Astrocyte (in vitro differentiated cells and primary cell): ENCODE results near the gene ST8SIA6. TPM values are rescaled to one million over a fixed set of nuclear protein-coding genes. Genes with fewer than 3 reads are reported as not detected.

Source experiments
- DNase-seq: peaks from one replicate; pipeline ENCODE4 v3.0.0-alpha.2; 2010; ENCODE audit warnings: low read depth
- FAIRE-seq: peaks from 2 replicates; lab custom pipeline; 2011; peaks lifted over from hg19 to GRCh38; lab: Jason Lieb, UNC
- H2AFZ ChIP-seq: 2 replicates; pipeline ENCODE4 v1.6.0; 2012; ENCODE audit warnings: low read depth, low read length, inconsistent platforms
- H3K27ac ChIP-seq: 2 replicates; pipeline ENCODE4 v1.5.1; 2011; ENCODE audit warnings: low read depth, low read length, inconsistent platforms
- H3K27me3 ChIP-seq: 2 replicates; pipeline ENCODE4 v1.6.0; 2011; ENCODE audit warnings: low read length, inconsistent platforms; ENCODE audit not compliant: insufficient read depth
- H3K36me3 ChIP-seq: 2 replicates; pipeline ENCODE4 v1.5.1; 2011; ENCODE audit warnings: low read length, inconsistent platforms; ENCODE audit not compliant: insufficient read depth
- H3K4me1 ChIP-seq: 2 replicates; pipeline ENCODE4 v1.5.1; 2011; ENCODE audit warnings: low read length, inconsistent platforms; ENCODE audit not compliant: insufficient read depth
- H3K4me2 ChIP-seq: 2 replicates; pipeline ENCODE4 v1.6.0; 2012; ENCODE audit warnings: low read length, inconsistent platforms
- H3K4me3 ChIP-seq: 2 replicates; pipeline ENCODE4 v1.5.1; 2011; ENCODE audit warnings: low read depth, mild to moderate bottlenecking, low read length, inconsistent platforms; ENCODE audit not compliant: insufficient read depth
- H3K79me2 ChIP-seq: 2 replicates; pipeline ENCODE4 v1.6.0; 2012; ENCODE audit warnings: mild to moderate bottlenecking, low read length, inconsistent platforms; ENCODE audit not compliant: insufficient read depth
- H3K9ac ChIP-seq: 2 replicates; pipeline ENCODE4 v1.6.0; 2012; ENCODE audit warnings: mild to moderate bottlenecking, low read length, inconsistent platforms
- H3K9me3 ChIP-seq: 2 replicates; pipeline ENCODE4 v1.5.1; 2012; ENCODE audit warnings: low read depth, mild to moderate bottlenecking, low read length, inconsistent platforms; ENCODE audit not compliant: insufficient read depth
- H4K20me1 ChIP-seq: 2 replicates; pipeline ENCODE4 v1.6.0; 2012; ENCODE audit warnings: low read length, inconsistent platforms; ENCODE audit not compliant: insufficient read depth
- H3K27ac Mint-ChIP-seq: one replicate; pipeline ENCODE4 v1.8.0; 2021; ENCODE audit warnings: mild to moderate bottlenecking, mixed read lengths; ENCODE audit not compliant: unreplicated experiment
- H3K27me3 Mint-ChIP-seq: one replicate; pipeline ENCODE4 v1.8.0; 2021; ENCODE audit warnings: low read depth, mixed read lengths; ENCODE audit not compliant: unreplicated experiment
- H3K36me3 Mint-ChIP-seq: one replicate; pipeline ENCODE4 v1.8.0; 2021; ENCODE audit warnings: low read depth, mixed read lengths; ENCODE audit not compliant: unreplicated experiment
- H3K4me1 Mint-ChIP-seq: one replicate; pipeline ENCODE4 v1.8.0; 2021; ENCODE audit warnings: low read depth, mixed read lengths; ENCODE audit not compliant: unreplicated experiment
- H3K4me3 Mint-ChIP-seq: one replicate; pipeline ENCODE4 v1.8.0; 2021; ENCODE audit warnings: mild to moderate bottlenecking, moderate library complexity, mixed read lengths; ENCODE audit not compliant: unreplicated experiment
- H3K9me3 Mint-ChIP-seq: one replicate; pipeline ENCODE4 v1.8.0; 2021; ENCODE audit warnings: mild to moderate bottlenecking, mixed read lengths; ENCODE audit not compliant: unreplicated experiment
- CTCF ChIP-seq: IDR thresholded peaks from 2 replicates; pipeline ENCODE4 v1.5.1; 2011; ENCODE audit warnings: low read depth, mild to moderate bottlenecking, inconsistent platforms, low read length, moderate library complexity; ENCODE audit not compliant: insufficient read depth
- EZH2 ChIP-seq: IDR thresholded peaks from 2 replicates; pipeline ENCODE4 v1.6.1; 2012; ENCODE audit warnings: mild to moderate bottlenecking, low read length, inconsistent platforms; ENCODE audit not compliant: insufficient read depth
- total RNA-seq: library from RNA; stranded (reverse); gene quantifications from 2 replicates; pipeline ENCODE4 v1.2.1, GENCODE V29; 2021

The ST8SIA6 gene
- total RNA-seq, 1 donor from 2014 or later = not detected

- Histone ChIP-seq H3K4me1 (no peaks in the 10 kb centered on the region), H3K36me3 (no peaks in the 10 kb centered on the region), H3K79me2 (no peaks in the 10 kb centered on the region), H3K27me3 (no peaks in the 10 kb centered on the region), H3K4me2 (no peak overlapping the region), H3K9me3 (peaks cover under 1% of the 10 kb centered on the region), H4K20me1 (no peaks in the 10 kb centered on the region), H3K9ac (no peak overlapping the region), H2AFZ (no peak overlapping the region), H3K27ac (no peak overlapping the region), H3K4me3 (no peak overlapping the region)
- H3K4me1 Mint-ChIP-seq = no peaks in the 10 kb centered on the region
- no peaks in the 10 kb centered on the region for H3K9me3 Mint-ChIP-seq
- DNase-seq (no peak), FAIRE-seq (no peak)
- no peak for TF ChIP-seq EZH2
- TF ChIP-seq CTCF = no peak
- no peak overlapping the region for H3K27ac Mint-ChIP-seq
- no peak overlapping the region for H3K4me3 Mint-ChIP-seq
- peaks cover 9% of the 10 kb centered on the region for H3K27me3 Mint-ChIP-seq
- H3K36me3 Mint-ChIP-seq = no peaks in the 10 kb centered on the region
Observed at GRCh38 chr10:17476073-17476472, 21.7 kb upstream of the ST8SIA6 start.

- Histone ChIP-seq H3K27me3 (no peaks in the 10 kb centered on the region), H3K79me2 (no peaks in the 10 kb centered on the region), H3K27ac (no peak overlapping the region), H4K20me1 (no peaks in the 10 kb centered on the region), H3K36me3 (no peaks in the 10 kb centered on the region), H3K4me1 (no peaks in the 10 kb centered on the region), H3K4me2 (no peak overlapping the region), H3K4me3 (no peak overlapping the region), H3K9ac (no peak overlapping the region), H2AFZ (no peak overlapping the region), H3K9me3 (no peaks in the 10 kb centered on the region)
- peaks cover 9% of the 10 kb centered on the region for H3K27me3 Mint-ChIP-seq
- DNase-seq (no peak), FAIRE-seq (no peak)
- no peak overlapping the region for H3K4me3 Mint-ChIP-seq
- H3K4me1 Mint-ChIP-seq = no peaks in the 10 kb centered on the region
- TF ChIP-seq EZH2 (no peak), CTCF (no peak)
- no peaks in the 10 kb centered on the region for H3K36me3 Mint-ChIP-seq
- H3K9me3 Mint-ChIP-seq = no peaks in the 10 kb centered on the region
- no peak overlapping the region for H3K27ac Mint-ChIP-seq
Observed at GRCh38 chr10:17475661-17476060, 21.3 kb upstream of the ST8SIA6 start.

- Histone ChIP-seq H3K79me2 (no peaks in the 10 kb centered on the region), H3K9ac (no peak overlapping the region), H4K20me1 (no peaks in the 10 kb centered on the region), H3K27ac (no peak overlapping the region), H3K4me1 (no peaks in the 10 kb centered on the region), H3K36me3 (no peaks in the 10 kb centered on the region), H3K27me3 (no peaks in the 10 kb centered on the region), H3K4me3 (no peak overlapping the region), H3K9me3 (no peaks in the 10 kb centered on the region), H2AFZ (no peak overlapping the region), H3K4me2 (no peak overlapping the region)
- no peaks in the 10 kb centered on the region for H3K9me3 Mint-ChIP-seq
- H3K4me1 Mint-ChIP-seq = no peaks in the 10 kb centered on the region
- peak; percentile 6 for TF ChIP-seq CTCF
- TF ChIP-seq EZH2 = no peak
- H3K27me3 Mint-ChIP-seq = peaks cover 9% of the 10 kb centered on the region
- no peak overlapping the region for H3K27ac Mint-ChIP-seq
- no peaks in the 10 kb centered on the region for H3K36me3 Mint-ChIP-seq
- no peak for FAIRE-seq
- no peak overlapping the region for H3K4me3 Mint-ChIP-seq
- no peak for DNase-seq
Observed at GRCh38 chr10:17474595-17475323, 20.4 kb upstream of the ST8SIA6 start.
